Vagina (tissue), 2 donors: ENCODE data around the gene PTGR3.

Experiments used
- CTCF ChIP-seq, 3 experiments: fragments of 450-650 bp in 2 of 3; fragments of 200-600 bp in 1 of 3; sonication (generic) in 1 of 3; IDR thresholded peaks; one replicate each; pipeline ENCODE4 v1.5.1; 2017 to 2019; ENCODE audit warnings: antibody characterized with exemption in 3 of 3, mild to moderate bottlenecking in 2 of 3, moderate library complexity in 2 of 3
- POLR2A ChIP-seq, 2 donors: fragments of 450-650 bp; IDR thresholded peaks; one replicate each; pipeline ENCODE4 v1.6.1; 2017; ENCODE audit warnings: antibody characterized with exemption in 2 of 2, mild to moderate bottlenecking in 2 of 2, moderate library complexity in 2 of 2

DNA sequence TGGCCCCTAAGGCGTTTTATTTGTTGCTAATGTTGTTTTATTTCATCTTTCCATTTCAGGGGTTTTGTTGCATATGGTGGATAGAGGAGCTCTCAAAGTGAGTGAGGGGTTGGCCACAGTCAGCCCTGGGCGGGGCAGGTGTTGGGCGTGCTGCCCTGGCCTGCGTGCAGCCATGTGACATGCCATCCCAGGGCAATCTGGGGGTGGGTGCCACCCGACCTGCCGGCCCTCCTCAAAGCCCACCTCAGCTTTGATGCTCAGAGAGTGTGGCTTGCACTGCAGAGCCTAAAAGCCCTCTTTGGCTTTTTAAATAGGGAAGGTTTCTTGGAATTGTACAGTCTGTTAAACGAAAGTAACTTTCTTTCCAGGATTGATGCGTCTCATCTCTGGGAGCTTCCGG, 20.0 kb upstream of the PTGR3 start:
- TF ChIP-seq CTCF (IDR thresholded peaks at IDR 0.05): no peak
- TF ChIP-seq POLR2A (IDR thresholded peaks at IDR 0.05): no peak
